AG08395 (cell line): ENCODE measurements around the gene LIN37.
"Not testable (repeated sequence)": the region's sequence is repeated elsewhere in the genome, so short reads cannot be mapped to it uniquely, and the experiment has no call there.

Experiments
- DNase-seq: peaks from one replicate; pipeline ENCODE4 v3.0.0; 2012; ENCODE audit warnings: mixed read lengths, low spot score

Gene LIN37

GRCh38 chr19:35719402-35720162 lies 28.8 kb upstream of the LIN37 start:
- no peak for DNase-seq

DNA sequence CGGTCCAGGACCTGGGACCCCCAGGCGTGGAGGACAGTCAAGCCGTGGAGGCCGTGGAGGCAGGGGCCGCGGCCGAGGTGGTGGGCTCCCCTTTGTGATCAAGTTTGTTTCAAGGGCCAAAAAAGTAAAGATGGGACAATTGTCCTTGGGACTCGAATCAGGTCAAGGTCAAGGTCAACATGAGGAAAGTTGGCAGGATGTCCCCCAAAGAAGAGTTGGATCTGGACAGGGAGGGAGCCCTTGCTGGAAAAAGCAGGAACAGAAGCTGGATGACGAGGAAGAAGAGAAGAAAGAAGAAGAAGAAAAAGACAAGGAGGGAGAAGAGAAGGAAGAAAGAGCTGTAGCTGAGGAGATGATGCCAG lies 28.2 kb upstream of the LIN37 start:
- DNase-seq = no peak

- no peak for DNase-seq
Measured at GRCh38 chr19:35720648-35721047, 27.7 kb upstream of the LIN37 start.

DNA sequence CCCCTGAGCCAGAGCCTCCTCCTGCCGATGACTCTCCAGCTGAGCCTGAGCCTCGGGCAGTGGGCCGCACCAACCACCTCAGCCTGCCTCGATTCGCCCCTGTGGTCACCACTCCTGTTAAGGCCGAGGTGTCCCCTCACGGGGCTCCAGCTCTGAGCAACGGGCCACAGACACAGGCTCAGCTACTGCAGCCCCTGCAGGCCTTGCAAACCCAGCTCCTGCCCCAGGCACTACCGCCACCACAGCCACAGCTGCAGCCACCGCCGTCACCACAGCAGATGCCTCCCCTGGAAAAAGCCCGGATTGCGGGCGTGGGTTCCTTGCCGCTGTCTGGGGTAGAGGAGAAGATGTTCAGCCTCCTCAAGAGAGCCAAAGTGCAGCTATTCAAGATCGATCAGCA lies 27.0 kb upstream of the LIN37 start:
- DNase-seq = no peak

DNA sequence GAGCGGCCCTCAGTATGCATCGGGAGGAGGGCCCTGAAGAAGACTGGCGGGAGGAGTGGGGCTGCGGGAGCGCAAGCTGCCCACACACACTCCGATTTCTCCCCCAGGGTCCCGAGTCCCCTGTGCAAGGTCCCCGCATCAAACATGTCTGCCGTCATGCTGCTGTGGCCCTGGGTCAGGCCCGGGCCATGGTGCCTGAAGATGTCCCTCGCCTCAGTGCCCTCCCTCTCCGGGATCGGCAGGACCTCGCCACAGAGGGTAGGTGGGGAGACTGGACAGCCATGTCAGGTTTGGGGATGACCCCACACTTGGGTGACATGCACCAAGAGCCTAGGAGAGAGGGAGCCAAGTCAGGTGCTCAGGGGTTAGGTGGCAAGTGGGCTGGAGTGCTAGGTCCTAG lies 25.9 kb upstream of the LIN37 start:
- DNase-seq = no peak

- no peak for DNase-seq
Measured at GRCh38 chr19:35722897-35723296, 25.5 kb upstream of the LIN37 start.

GRCh38 chr19:35723671-35724070 lies 24.7 kb upstream of the LIN37 start:
- no peak for DNase-seq

DNA sequence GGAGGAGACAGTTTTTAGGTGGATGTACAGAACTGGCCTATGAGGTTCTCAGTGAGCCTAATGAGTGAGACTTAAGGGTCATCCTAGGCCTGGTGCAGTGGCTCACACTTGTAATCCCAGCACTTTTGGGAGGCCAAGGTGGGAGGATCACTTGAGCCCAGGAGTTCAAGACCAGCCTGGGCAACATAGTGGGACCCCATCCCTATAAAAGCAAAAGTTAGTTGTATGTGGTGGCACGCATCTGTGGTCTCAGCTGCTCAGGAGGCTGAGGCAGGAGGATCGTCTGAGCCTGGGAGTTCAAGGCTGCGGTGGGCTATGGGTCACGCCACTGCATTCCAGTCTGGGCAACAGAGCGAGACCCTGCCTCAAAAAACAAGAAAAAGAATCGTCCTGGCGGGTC lies 24.2 kb upstream of the LIN37 start:
- DNase-seq = not testable (repeated sequence)

- DNase-seq = no peak
Measured at GRCh38 chr19:35724560-35724959, 23.8 kb upstream of the LIN37 start.

DNA sequence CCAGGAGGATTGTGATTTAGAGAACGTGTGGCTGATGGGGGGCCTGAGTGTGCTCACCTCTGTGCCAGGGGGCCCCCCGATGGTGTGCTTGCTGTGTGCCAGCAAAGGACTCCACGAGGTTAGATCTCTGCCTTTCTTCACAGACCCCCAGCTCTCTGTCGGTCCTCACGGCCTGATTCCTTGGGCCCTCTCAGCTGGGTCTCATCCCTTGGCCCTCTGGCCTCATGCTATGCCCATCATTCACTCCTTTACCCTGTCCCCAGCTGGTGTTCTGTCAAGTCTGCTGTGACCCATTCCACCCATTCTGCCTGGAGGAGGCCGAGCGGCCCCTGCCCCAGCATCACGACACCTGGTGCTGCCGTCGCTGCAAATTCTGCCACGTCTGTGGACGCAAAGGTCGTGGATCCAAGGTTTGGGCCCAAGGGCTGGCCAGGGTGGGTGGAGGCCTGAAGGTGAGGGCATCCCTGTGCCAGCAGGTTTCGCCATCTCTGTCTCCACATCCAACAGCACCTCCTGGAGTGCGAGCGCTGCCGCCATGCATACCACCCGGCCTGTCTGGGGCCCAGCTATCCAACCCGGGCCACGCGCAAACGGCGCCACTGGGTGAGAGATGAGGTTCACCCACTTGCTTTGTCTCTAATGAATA lies 23.0 kb upstream of the LIN37 start:
- no peak for DNase-seq

- no peak for DNase-seq
Measured at GRCh38 chr19:35727053-35727955, 21.1 kb upstream of the LIN37 start.

DNA sequence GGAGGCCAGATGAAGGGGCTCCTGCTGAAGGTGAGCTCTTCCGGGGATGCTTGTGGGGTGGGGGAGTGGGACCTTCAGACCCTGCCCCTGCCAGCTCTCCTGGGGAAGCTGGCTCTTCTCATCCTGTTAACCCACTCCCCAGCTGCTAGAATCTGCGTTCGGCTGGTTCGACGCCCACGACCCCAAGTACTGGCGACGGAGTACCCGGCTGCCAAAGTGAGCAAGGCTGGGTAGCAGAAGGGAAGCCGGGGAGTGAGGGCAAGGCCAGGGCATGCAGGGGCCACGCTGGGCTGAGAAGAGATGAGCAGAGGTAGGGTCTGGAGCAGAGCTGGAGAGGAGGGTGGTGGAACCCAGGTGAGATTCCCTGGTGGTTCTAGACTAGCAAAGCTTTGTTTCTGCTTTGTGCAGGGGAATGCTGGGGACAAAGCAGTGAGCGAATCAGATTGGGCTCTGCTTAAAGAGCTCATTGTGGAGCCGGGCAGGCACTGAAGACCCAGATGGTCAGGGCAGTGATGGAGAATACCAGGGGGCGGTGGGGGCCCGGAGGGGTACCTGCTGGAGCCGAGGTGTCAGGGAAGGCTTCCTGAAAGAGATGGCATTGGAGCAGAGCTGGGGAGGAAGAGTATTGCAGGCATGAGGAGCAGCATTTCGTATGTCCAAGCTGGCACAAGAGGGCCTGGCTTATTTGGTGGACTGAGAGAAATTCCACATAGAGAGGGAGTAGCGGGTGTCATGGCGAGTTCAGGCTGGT lies 20.2 kb upstream of the LIN37 start:
- DNase-seq = no peak

DNA sequence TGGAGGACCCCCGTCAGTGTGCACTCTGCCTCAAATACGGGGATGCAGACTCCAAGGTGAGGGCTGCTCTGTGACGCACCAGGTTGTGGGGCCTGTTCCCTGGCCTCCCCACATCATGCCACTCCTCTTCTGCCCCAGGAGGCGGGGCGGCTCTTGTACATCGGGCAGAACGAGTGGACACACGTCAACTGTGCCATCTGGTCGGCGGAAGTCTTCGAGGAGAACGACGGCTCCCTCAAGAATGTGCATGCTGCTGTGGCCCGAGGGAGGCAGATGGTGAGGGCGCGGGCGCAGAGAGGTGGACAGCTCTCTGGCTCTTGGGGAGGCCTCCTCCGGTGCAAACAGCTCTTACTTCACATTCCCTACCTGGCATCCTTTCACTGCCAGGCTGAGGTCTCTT lies 19.4 kb upstream of the LIN37 start:
- no peak for DNase-seq

DNA sequence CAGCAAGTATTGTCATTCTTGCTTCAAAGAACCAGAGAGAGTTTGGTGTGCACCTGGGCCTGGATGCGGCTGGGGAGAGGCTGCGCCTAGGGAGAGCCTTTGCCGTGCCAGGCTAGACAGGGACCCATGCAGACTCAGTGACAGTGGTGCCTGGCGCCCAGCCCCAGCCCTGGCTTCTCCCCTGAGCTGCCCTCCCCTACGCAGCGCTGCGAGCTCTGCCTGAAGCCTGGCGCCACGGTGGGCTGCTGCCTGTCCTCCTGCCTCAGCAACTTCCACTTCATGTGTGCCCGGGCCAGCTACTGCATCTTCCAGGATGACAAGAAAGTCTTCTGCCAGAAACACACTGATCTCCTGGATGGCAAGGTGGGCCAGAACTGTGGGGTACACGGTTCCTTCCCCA lies 18.6 kb upstream of the LIN37 start:
- no peak for DNase-seq

DNA sequence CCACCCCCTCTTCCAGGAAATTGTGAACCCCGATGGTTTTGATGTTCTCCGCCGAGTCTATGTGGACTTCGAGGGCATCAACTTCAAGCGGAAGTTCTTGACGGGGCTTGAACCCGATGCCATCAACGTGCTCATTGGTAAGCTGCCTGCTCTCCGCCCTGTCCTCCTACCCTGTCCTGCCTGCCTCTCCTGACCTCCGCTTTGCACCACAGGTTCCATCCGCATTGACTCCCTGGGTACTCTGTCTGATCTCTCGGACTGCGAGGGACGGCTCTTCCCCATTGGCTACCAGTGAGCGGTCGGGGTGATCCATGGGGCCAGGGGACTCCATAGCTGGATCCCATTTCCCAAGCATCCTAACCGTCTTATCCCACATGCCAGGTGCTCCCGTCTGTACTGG lies 18.1 kb upstream of the LIN37 start:
- no peak for DNase-seq

DNA sequence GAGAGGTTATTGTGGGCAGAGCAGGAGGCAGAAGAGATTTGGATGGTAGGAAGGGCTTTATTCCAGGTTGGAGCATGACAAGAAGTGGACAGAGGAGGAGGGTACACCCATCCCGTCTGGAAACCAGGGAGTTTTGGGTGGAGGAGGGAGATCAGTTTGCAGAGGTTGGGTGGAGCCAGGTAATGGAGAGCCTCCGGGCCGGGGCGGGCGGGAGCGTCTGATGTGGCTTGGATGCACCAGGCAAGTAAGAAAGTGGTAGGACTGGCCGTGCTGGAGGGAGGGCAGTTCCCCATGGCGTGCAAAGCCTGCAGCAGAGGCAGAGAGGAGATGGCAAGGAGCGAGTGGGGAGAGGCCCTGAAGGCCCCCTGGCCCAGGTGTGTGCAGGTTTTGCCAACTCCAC lies 17.0 kb upstream of the LIN37 start:
- no peak for DNase-seq

DNA sequence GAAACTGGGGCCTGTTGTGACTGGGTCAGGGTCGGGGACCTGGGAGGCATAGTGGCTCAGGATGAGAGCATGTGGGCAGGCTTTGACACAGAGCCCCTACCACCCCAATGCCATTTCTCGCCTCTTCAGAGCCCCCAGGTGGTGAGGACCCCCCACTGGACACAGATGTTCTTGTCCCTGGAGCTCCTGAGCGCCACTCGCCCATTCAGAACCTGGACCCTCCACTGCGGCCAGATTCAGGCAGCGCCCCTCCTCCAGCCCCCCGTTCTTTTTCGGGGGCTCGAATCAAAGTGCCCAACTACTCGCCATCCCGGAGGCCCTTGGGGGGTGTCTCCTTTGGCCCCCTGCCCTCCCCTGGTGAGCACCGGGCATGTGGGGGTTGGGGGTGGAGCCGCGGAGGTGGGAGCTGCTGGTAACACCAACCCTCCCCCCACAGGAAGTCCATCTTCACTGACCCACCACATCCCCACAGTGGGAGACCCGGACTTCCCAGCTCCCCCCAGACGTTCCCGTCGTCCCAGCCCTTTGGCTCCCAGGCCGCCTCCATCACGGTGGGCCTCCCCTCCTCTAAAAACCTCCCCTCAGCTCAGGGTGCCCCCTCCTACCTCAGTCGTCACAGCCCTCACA lies 16.5 kb upstream of the LIN37 start:
- no peak for DNase-seq

DNA sequence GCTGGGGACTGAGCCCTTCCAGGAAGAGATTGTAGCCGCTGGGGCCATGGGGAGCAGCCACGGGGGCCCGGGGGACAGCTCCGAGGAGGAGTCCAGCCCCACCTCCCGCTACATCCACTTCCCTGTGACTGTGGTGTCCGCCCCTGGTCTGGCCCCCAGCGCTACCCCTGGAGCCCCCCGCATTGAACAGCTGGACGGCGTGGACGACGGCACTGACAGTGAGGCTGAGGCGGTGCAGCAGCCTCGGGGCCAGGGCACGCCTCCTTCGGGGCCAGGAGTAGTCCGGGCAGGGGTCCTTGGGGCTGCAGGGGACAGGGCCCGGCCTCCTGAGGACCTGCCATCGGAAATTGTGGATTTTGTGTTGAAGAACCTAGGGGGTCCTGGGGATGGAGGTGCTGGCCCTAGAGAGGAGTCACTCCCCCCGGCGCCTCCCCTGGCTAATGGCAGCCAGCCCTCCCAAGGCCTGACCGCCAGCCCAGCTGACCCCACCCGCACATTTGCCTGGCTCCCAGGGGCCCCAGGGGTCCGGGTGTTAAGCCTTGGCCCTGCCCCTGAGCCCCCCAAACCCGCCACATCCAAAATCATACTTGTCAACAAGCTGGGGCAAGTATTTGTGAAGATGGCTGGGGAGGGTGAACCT lies 15.7 kb upstream of the LIN37 start:
- no peak for DNase-seq

GRCh38 chr19:35733180-35734125 lies 14.9 kb upstream of the LIN37 start:
- DNase-seq = no peak

- no peak for DNase-seq
Measured at GRCh38 chr19:35734273-35734672, 14.1 kb upstream of the LIN37 start.
